GM23338 (cell line): ENCODE measurements around the gene SBK3.

Experiments used
- CREB1 ChIP-seq: fragments of 250-450 bp; sonication (Bioruptor Pico); IDR thresholded peaks from 2 replicates; pipeline ENCODE4 v1.5.0; 2020; ENCODE audit warnings: low read depth, mild to moderate bottlenecking, moderate library complexity
- CTCF ChIP-seq, 2 experiments: fragments of 200-600 bp in 1 of 2; sonication (generic) in 1 of 2; conservative IDR thresholded peaks; 2 replicates each; pipeline versions ENCODE4 v1.5.1 to v1.6.1; 2016 to 2017; ENCODE audit warnings: antibody characterized with exemption in 2 of 2, low read depth in 2 of 2, mild to moderate bottlenecking in 2 of 2, moderate library complexity in 1 of 2
- ETS1 ChIP-seq: IDR thresholded peaks from 2 replicates; pipeline ENCODE4 v1.6.1; 2016; ENCODE audit warnings: antibody characterized with exemption
- EZH2 ChIP-seq: fragments of 200-600 bp; sonication (generic); IDR thresholded peaks from one replicate; pipeline ENCODE4 v1.8.0; 2017; ENCODE audit warnings: antibody characterized with exemption, mild to moderate bottlenecking, low read depth; ENCODE audit not compliant: unreplicated experiment
- EZH2phosphoT487 ChIP-seq: fragments of 200-600 bp; sonication (generic); IDR thresholded peaks from one replicate; pipeline ENCODE4 v1.8.1; 2018; ENCODE audit warnings: antibody characterized with exemption; ENCODE audit not compliant: unreplicated experiment
- JUNB ChIP-seq: IDR thresholded peaks from one replicate; pipeline ENCODE4 v1.6.1; 2016; ENCODE audit warnings: antibody characterized with exemption; ENCODE audit not compliant: unreplicated experiment
- NANOG ChIP-seq: IDR thresholded peaks from 2 replicates; pipeline ENCODE4 v1.6.1; 2016; ENCODE audit warnings: antibody characterized with exemption, borderline replicate concordance
- POLR2AphosphoS5 ChIP-seq: IDR thresholded peaks from 2 replicates; pipeline ENCODE4 v1.6.1; 2016; ENCODE audit warnings: antibody characterized with exemption, low read depth
- REST ChIP-seq: IDR thresholded peaks from one replicate; pipeline ENCODE4 v1.6.1; 2018; ENCODE audit warnings: antibody characterized with exemption; ENCODE audit not compliant: unreplicated experiment
- STAT1 ChIP-seq: IDR thresholded peaks from one replicate; pipeline ENCODE4 v1.6.1; 2016; ENCODE audit warnings: antibody characterized with exemption; ENCODE audit not compliant: unreplicated experiment
- ZNF331 ChIP-seq: fragments of 250-450 bp; sonication (Bioruptor Pico); IDR thresholded peaks from 2 replicates; pipeline ENCODE4 v1.5.0; 2020; ENCODE audit warnings: low read depth, mild to moderate bottlenecking, moderate library complexity
- ZNF462 ChIP-seq: fragments of 250-450 bp; sonication (Bioruptor Pico); IDR thresholded peaks from 2 replicates; pipeline ENCODE4 v1.5.0; 2020; ENCODE audit warnings: mild to moderate bottlenecking, moderate library complexity

- no peak for TF ChIP-seq CTCF (conservative IDR thresholded peaks at IDR 0.05; ENCODE audit: low read depth in 2 of 2)
- no peak for TF ChIP-seq EZH2phosphoT487
- no peak for TF ChIP-seq EZH2
- TF ChIP-seq REST, result no peak
- TF ChIP-seq POLR2AphosphoS5, result no peak
- TF ChIP-seq ETS1, result no peak
- no peak for TF ChIP-seq ZNF462 (CRISPR knock-in tag)
- TF ChIP-seq CREB1, result no peak
- no peak for TF ChIP-seq JUNB
- no peak for TF ChIP-seq ZNF331 (CRISPR knock-in tag)
- TF ChIP-seq NANOG, result no peak
- TF ChIP-seq STAT1, result no peak
These were observed 19.8 kb downstream of the SBK3 start for GRCh38 chr19:55525289-55526101.
